HPDE6-E6E7 (cell line): ENCODE data around the gene MAFG.

Source experiments
- DNase-seq: peaks from one replicate; pipeline ENCODE4 v3.0.0; 2011; ENCODE audit warnings: missing footprints; ENCODE audit errors: extremely low spot score

MAFG gene

GRCh38 chr17:81868674-81869220 is 58.8 kb downstream of the MAFG start:
- no peak for DNase-seq
